ENCODE results near the gene LONP1.

LONP1 gene

GRCh38 chr19:5680437-5681368 is 39.2 kb downstream of the LONP1 start, which contains the start of the genes HSD11B1L and MICOS13 (continued):
- TF ChIP-seq ZNF521 (tag by site-specific recombination; IDR thresholded peaks at IDR 0.05) (no peak), ZNF24 (tag by site-specific recombination; IDR thresholded peaks at IDR 0.05) (peak; percentile 63; the same call in 1 of the 2 replicates), PRDM1 (tag by site-specific recombination; IDR thresholded peaks at IDR 0.05) (no peak), ZNF354C (tag by site-specific recombination; IDR thresholded peaks at IDR 0.05; ENCODE audit: borderline replicate concordance, low read depth) (no peak), SCRT1 (tag by site-specific recombination; IDR thresholded peaks at IDR 0.05; ENCODE audit: borderline replicate concordance) (no peak), ZNF324 (tag by site-specific recombination; IDR thresholded peaks at IDR 0.05) (no peak), ZNF639 (tag by site-specific recombination; IDR thresholded peaks at IDR 0.05) (0 out of 2 replicates have a peak, but pooled peaks have one; percentile 38), ZNF398 (tag by site-specific recombination; IDR thresholded peaks at IDR 0.05) (no peak; the same call in 1 of the 2 replicates), HOXA7 (CRISPR knock-in tag; IDR thresholded peaks at IDR 0.05; ENCODE audit: borderline replicate concordance) (no peak), ZNF248 (tag by site-specific recombination; IDR thresholded peaks at IDR 0.05) (no peak), KLF10 (tag by site-specific recombination; IDR thresholded peaks at IDR 0.05) (peak; percentile 79; the same call in 1 of the 2 replicates), SP2 (tag by site-specific recombination; IDR thresholded peaks at IDR 0.05) (peak; percentile 90), ZNF350 (tag by site-specific recombination; IDR thresholded peaks at IDR 0.05) (no peak), ZNF548 (tag by site-specific recombination; IDR thresholded peaks at IDR 0.05) (no peak), ZNF621 (tag by site-specific recombination; IDR thresholded peaks at IDR 0.05) (no peak), ZSCAN5A (tag by site-specific recombination; IDR thresholded peaks at IDR 0.05) (no peak), ZNF174 (tag by site-specific recombination; IDR thresholded peaks at IDR 0.05) (no peak), ZNF530 (tag by site-specific recombination; IDR thresholded peaks at IDR 0.05; ENCODE audit: low read depth) (no peak), ZSCAN23 (tag by site-specific recombination; IDR thresholded peaks at IDR 0.05) (peak; percentile 29; the same call in 1 of the 2 replicates), ZNF280D (tag by site-specific recombination; IDR thresholded peaks at IDR 0.05) (no peak), BCL6B (tag by site-specific recombination; IDR thresholded peaks at IDR 0.05) (no peak), ZSCAN16 (tag by site-specific recombination; IDR thresholded peaks at IDR 0.05) (no peak), ZNF155 (tag by site-specific recombination; IDR thresholded peaks at IDR 0.05) (no peak), PRDM2 (tag by site-specific recombination; IDR thresholded peaks at IDR 0.05; ENCODE audit: borderline replicate concordance) (no peak)
